Dendritic cell treated with granulocyte-macrophage colony-stimulating factor and Interleukin-4, amounts not matched to agents 40 ng/mL and 50 ng/mL, for 4 days (primary cell): ENCODE data around the gene GOLGA6L2.

Source experiments
- H3K27ac Mint-ChIP-seq: one replicate; pipeline ENCODE4 v1.8.0; 2022; ENCODE audit warnings: mild to moderate bottlenecking, mixed read lengths
- H3K27me3 Mint-ChIP-seq: one replicate; pipeline ENCODE4 v1.8.0; 2022; ENCODE audit warnings: mild to moderate bottlenecking, mixed read lengths
- H3K36me3 Mint-ChIP-seq: one replicate; pipeline ENCODE4 v1.8.0; 2022; ENCODE audit warnings: low read depth, mixed read lengths
- H3K4me1 Mint-ChIP-seq: one replicate; pipeline ENCODE4 v1.8.0; 2022; ENCODE audit warnings: low read depth, mixed read lengths
- H3K4me3 Mint-ChIP-seq: one replicate; pipeline ENCODE4 v1.8.0; 2022; ENCODE audit warnings: mild to moderate bottlenecking, moderate library complexity, mixed read lengths
- H3K9me3 Mint-ChIP-seq: one replicate; pipeline ENCODE4 v1.8.0; 2022; ENCODE audit warnings: mixed read lengths
- intact Hi-C: fragments of 100-400 bp; cut with micrococcal nuclease; formaldehyde crosslinking; loops from one replicate; pipeline ENCODE4 v1.15.0; 2022

Gene GOLGA6L2, protein sequence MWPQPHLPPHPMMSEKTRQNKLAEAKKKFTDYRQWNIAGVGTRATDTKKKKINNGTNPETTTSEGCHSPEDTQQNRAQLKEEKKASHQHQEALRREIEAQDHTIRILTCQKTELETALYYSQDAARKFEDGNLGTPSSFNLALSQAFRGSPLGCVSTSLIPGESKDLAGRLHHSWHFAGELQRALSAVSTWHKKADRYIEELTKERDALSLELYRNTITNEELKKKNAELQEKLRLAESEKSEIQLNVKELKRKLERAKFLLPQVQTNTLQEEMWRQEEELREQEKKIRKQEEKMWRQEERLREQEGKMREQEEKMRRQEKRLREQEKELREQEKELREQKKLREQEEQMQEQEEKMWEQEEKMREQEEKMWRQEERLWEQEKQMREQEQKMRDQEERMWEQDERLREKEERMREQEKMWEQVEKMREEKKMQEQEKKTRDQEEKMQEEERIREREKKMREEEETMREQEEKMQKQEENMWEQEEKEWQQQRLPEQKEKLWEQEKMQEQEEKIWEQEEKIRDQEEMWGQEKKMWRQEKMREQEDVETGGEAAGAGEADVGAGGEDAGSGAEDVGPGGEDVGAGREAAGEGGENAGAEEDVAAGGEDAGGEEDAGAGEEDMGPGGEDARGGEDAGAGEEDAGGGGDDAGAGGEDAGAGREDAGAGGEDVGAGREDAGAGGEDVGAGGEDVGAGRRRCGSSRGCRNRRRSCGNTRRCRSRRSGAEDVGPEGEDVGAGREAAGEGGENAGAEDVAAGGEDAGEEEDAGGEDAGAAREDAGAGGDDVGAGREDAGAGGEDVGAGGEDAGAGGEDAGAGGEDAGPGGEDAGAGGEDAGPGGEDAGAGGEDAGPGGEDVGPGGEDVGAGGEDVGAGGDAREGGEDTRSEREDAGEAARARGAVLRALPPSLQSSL

DNA sequence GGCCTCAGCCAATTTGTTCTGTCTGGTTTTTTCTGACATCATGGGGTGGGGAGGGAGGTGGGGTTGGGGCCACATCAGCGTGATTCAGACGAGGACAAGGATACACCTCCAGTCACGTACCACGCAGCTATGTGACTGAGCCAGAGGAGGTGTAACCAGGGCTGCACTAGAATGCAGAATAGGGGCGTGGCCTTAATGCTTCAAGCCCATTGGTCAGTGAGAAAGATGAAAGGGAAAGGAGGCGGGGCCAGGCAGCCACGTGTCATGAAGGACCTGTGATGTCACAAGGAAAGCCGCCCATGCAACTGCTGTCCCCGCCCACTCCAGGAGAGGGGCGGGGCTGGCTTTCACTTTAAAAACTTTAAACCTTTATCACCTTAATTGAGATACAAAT lies at the start of gene GOLGA6L2:
GOLGA6L2 (minus strand) TSS at position 137 of the 394 bp plus-strand sequence; CDS start at position 75, 62 bp downstream.
- Mint-ChIP-seq H3K9me3 (no peaks in the 10 kb centered on the region), H3K36me3 (no peaks in the 10 kb centered on the region), H3K27ac (no peak within 1 kb of the TSS), H3K27me3 (no peaks in the 10 kb centered on the region), H3K4me1 (no peaks in the 10 kb centered on the region), H3K4me3 (no peak within 1 kb of the TSS)
- intact Hi-C loops = no loop called here

DNA sequence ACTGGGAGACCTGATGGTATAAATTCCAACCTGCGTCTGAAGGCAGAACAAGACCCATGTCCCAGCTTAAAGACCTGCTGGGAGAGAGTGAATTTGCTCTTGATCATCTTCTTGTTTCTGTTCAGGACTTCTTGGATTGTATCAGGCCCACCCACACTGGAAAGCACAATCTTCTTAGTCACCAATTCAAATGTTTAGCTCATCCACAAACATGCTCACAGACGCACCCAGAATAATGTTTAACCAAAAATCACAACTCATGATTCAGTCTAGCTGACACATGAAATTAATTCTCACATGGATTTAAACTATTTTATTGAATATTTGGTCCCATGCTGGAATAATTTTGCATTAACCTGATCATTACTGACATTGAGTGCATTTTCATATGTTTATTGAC lies 37.8 kb upstream of the GOLGA6L2 start:
- H3K9me3 Mint-ChIP-seq = no peaks in the 10 kb centered on the region
- intact Hi-C loops = no loop called here
- no peaks in the 10 kb centered on the region for H3K4me1 Mint-ChIP-seq
- H3K36me3 Mint-ChIP-seq = no peaks in the 10 kb centered on the region
- H3K27me3 Mint-ChIP-seq = no peaks in the 10 kb centered on the region
- H3K4me3 Mint-ChIP-seq = no peak overlapping the region
- H3K27ac Mint-ChIP-seq = no peak overlapping the region

DNA sequence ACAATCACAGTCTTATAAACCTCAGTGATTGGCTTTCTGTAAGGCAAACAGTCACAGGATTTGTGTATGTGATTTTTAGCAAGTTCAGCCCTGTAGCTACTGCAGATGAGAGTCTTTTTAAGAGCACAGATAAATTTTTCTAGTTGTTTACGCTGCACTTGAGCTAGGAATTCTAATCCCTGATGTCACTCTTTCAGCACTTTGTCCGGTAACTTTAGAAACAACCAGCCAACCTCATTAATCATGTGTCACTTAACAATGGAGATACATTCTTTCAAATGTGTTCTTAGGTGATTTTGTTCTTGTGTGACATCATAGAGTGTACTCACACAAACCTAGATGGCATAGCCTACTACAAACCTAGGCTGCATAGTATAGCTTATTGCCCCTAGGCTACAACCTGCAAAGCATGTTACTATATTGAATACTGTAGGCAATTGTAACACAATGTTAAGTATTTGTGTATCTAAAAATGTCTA lies 36.8 kb upstream of the GOLGA6L2 start:
- no peaks in the 10 kb centered on the region for H3K36me3 Mint-ChIP-seq
- H3K9me3 Mint-ChIP-seq = no peaks in the 10 kb centered on the region
- intact Hi-C loops = no loop called here
- no peaks in the 10 kb centered on the region for H3K27me3 Mint-ChIP-seq
- H3K27ac Mint-ChIP-seq = no peak overlapping the region
- H3K4me1 Mint-ChIP-seq = no peaks in the 10 kb centered on the region
- H3K4me3 Mint-ChIP-seq = no peak overlapping the region

DNA sequence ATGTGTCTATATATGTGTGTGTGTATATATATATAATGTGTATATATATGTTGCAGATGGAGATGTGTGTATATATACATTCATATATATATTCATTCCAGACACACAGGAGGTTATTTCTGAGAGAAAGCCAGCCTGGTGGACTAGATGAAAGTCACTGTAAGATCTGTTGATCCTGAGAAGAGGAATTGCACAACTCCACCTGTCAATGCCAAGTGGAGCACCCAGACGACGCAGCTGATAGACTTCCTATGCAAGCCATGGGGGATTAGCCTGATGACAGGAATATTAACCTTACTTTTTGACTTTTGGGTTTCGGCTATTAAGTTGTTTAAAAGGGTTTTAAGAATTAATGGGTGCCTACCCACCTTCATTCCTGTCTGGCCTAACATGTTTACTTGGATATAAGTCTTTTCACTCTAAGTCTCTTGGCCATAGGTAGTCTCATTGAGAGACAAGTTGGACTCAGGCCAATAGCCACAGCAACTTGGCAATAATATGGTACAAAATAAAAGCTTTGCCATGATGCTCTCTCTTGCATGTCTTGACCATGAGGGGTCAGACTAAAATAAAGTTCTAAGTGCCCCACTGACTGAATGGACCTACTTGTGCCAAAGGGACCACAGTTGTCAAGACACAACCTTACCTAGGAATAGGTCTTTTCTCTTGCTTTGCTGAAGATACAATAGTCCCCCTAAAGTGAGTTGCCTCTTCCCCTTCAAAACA lies 35.9 kb upstream of the GOLGA6L2 start:
- no peaks in the 10 kb centered on the region for H3K9me3 Mint-ChIP-seq
- no peak overlapping the region for H3K27ac Mint-ChIP-seq
- H3K4me1 Mint-ChIP-seq = no peaks in the 10 kb centered on the region
- intact Hi-C loops = no loop called here
- no peaks in the 10 kb centered on the region for H3K36me3 Mint-ChIP-seq
- H3K27me3 Mint-ChIP-seq = no peaks in the 10 kb centered on the region
- no peak overlapping the region for H3K4me3 Mint-ChIP-seq

DNA sequence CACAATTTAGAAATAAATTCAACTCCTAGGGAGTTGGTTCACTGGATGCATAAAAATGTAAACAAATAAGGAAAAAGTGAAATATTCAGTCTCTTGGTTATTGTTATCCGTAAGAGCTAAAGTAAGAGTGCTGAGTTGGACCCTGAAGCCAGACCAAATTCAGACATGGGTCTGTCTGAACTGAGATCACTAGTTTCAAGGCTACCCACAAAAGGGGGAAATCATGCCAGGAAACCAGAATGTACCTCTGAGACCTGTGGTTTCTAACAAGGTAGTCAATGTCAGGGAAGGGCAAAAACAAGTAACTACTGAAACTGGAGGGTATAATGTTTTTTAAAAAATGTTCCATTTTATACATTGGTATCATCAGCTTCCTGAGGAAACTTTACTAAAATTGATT lies 35.2 kb upstream of the GOLGA6L2 start:
- H3K4me1 Mint-ChIP-seq = no peaks in the 10 kb centered on the region
- no peaks in the 10 kb centered on the region for H3K36me3 Mint-ChIP-seq
- H3K9me3 Mint-ChIP-seq = no peaks in the 10 kb centered on the region
- intact Hi-C loops = no loop called here
- no peaks in the 10 kb centered on the region for H3K27me3 Mint-ChIP-seq
- no peak overlapping the region for H3K4me3 Mint-ChIP-seq
- no peak overlapping the region for H3K27ac Mint-ChIP-seq

DNA sequence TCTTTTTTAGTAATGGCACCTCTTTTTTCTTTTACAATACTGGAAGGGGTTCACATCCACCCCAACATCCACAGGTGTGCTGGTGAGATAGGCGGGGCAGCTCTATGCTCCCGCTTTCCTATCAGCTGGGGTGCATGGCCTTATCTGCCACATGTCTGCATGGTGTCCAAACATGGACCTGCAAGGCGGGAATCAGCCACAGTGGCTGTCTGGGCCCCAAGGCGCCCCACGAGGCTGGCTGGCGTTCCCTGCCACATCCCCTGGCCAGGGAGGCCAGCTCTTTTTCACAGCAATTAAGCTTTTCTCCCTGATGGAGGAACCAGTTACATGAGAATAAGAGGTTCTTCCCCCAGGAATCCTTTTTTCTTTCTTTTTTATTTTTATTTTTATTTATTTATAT lies 30.9 kb upstream of the GOLGA6L2 start:
- Mint-ChIP-seq H3K27me3 (no peaks in the 10 kb centered on the region), H3K36me3 (no peaks in the 10 kb centered on the region), H3K4me1 (no peaks in the 10 kb centered on the region), H3K9me3 (no peaks in the 10 kb centered on the region), H3K4me3 (no peak overlapping the region), H3K27ac (no peak overlapping the region)
- intact Hi-C loops = no loop called here

DNA sequence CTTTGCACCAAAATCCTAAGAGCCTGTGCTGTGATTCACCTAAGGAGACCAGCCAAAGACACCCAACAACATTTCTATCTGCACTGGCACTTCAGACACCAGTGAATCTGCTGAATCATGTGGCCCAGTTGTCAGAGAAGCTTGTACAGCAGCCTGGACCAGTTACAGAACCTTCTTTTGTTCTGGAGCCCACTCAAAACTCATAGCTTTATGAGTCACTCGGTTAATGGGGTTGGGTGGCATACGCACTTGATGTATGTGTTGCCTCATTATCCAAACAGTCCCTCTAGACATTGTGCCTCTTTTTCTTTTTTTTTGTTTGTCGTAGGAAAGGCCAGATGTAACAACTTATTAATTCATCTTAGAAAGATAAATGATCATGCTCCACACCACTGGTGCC lies 25.6 kb upstream of the GOLGA6L2 start:
- no peaks in the 10 kb centered on the region for H3K36me3 Mint-ChIP-seq

DNA sequence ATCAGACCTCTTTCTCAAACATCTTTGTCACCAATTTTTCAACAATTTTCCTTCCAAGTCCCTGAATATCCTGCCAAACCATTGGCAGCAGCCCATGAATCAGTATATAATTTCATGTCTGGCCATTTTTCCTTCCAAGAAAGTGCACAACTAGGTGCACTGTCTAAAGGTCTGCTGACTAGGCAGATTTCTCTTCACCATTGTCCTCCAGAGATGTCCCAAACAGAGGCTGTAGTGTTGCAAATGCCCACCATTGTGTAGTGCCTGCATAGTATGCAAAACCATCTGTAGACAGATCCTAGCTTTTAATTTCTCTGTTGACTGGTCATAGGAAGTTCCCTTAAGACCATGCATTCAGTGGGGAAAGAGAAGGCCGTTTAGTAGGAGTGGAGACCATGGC lies 25.0 kb upstream of the GOLGA6L2 start:
- intact Hi-C loops = no loop called here
- no peak overlapping the region for H3K4me3 Mint-ChIP-seq

More for the DNA sequence above, 25.6 kb upstream of the GOLGA6L2 start:
- H3K4me1 Mint-ChIP-seq = no peaks in the 10 kb centered on the region
- no peaks in the 10 kb centered on the region for H3K9me3 Mint-ChIP-seq
- intact Hi-C loops = no loop called here
- no peak overlapping the region for H3K27ac Mint-ChIP-seq
- no peak overlapping the region for H3K4me3 Mint-ChIP-seq
- H3K27me3 Mint-ChIP-seq = no peaks in the 10 kb centered on the region

DNA sequence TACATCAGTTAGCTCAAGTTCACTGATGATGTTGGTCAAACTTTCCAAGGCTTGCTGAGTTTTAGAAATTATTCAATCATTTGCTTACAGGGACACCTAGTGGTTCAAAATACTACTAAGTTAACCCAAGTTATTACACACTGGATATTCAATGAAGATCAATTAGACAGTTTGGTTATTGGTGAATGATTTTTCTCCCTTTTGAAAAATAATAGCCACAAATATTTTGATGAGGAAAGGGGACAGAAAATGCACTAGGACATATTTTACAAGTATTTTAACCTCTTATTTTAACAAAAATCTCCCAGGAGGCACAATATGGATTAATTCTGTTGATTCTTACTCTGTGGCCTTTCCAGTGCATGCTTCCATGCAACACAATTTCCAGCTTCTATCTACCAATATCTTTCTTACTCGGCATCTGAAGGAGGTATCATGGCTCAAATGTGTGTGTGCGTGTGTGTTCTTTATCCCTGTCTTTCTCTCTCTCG lies 20.1 kb upstream of the GOLGA6L2 start:
- no peaks in the 10 kb centered on the region for H3K27me3 Mint-ChIP-seq
- H3K4me3 Mint-ChIP-seq = no peak overlapping the region
- intact Hi-C loops = no loop called here
- H3K36me3 Mint-ChIP-seq = no peaks in the 10 kb centered on the region
- no peaks in the 10 kb centered on the region for H3K9me3 Mint-ChIP-seq
- H3K4me1 Mint-ChIP-seq = no peaks in the 10 kb centered on the region
- no peak overlapping the region for H3K27ac Mint-ChIP-seq

More for the DNA sequence above, 25.0 kb upstream of the GOLGA6L2 start:
- H3K36me3 Mint-ChIP-seq = no peaks in the 10 kb centered on the region
- H3K27ac Mint-ChIP-seq = no peak overlapping the region
- no peaks in the 10 kb centered on the region for H3K27me3 Mint-ChIP-seq
- no peaks in the 10 kb centered on the region for H3K4me1 Mint-ChIP-seq
- H3K9me3 Mint-ChIP-seq = no peaks in the 10 kb centered on the region

DNA sequence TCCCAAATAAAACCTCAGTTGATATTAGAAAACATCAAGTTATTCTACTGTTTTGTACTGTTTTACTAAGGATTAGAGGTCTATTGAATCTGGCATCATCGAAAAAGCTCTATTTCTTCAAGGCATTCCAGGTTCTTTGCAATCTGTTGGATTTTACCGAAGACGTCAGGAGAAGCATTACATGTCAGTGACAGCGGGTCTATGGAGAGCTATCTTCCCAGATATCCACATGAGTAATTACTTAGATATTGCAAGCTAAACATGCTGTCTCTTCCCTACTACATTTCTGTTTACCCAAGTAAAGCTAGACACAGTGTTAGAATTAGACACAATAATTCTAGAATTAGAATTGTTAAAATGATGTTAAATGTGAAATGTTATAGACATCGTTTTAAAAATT lies 10.8 kb upstream of the GOLGA6L2 start:
- no peaks in the 10 kb centered on the region for H3K9me3 Mint-ChIP-seq
- no peaks in the 10 kb centered on the region for H3K27me3 Mint-ChIP-seq
- H3K27ac Mint-ChIP-seq = no peak overlapping the region
- H3K36me3 Mint-ChIP-seq = no peaks in the 10 kb centered on the region
- intact Hi-C loops = no loop called here
- H3K4me3 Mint-ChIP-seq = no peak overlapping the region
- no peaks in the 10 kb centered on the region for H3K4me1 Mint-ChIP-seq

DNA sequence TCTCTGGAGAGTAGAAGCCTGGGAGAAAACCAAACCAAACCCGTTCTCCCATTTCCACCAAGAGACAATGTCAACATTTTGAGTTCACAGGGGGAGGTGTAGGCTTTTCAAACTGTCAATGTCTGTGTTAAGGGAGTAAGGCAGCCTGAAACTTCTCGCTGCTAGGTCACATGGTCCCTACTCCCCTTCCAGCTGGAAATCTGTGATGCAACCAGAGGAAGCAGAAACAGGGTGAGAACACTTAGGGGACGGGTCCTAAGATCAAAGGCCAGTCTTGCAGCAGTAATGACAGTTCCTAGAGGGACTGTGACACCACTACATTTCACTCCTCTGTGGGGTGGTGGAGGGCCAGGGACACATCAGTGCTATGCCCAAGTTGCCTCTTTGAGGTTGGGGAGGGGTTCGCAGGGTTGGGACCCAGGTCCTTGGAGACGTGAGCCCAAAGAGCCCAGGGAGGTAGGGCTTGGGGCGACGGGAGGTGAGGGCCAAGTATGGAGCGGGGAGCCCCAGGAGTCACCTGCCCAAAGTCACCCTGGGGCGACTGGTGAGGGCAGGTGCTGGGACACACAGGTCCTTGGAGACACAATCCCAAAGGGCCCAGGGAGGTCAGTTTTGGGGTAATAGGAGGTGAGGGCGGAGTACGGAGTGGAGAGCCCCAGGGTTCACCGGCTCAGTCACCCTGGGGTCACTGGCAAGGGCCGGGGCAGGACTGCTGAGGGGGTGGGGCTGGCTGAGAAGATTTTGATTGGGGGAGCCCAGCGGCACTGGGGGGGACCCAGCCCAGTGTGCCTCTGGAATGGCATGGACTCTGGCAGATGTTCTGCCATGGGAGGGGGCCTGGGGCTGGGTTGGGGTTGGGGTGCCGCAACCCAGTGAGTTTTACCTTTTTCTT lies 582 bp downstream of the GOLGA6L2 start:
- H3K27ac Mint-ChIP-seq = no peak overlapping the region
- intact Hi-C loops = no loop called here
- no peaks in the 10 kb centered on the region for H3K4me1 Mint-ChIP-seq
- H3K4me3 Mint-ChIP-seq = no peak overlapping the region
- H3K9me3 Mint-ChIP-seq = no peaks in the 10 kb centered on the region
- no peaks in the 10 kb centered on the region for H3K36me3 Mint-ChIP-seq
- no peaks in the 10 kb centered on the region for H3K27me3 Mint-ChIP-seq

DNA sequence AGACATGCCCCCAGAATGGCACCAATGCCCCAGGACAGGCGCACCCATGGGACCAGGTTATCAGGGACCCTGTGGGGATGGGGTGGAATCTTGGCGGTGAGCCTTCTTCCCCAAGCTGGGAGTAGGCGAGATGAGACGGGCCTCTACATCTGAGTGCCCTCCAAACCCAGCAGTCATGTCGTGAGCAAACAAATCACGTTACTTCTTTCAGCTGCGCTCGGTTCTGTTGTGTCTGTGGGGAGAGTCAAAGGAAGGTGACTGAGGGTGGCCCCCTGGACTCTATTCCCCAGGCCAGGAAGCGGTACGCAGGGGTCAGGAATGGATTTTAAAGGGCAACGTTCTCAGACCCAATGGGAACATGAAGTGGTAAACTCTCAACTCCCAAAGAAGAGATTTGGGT lies 2.8 kb downstream of the GOLGA6L2 start:
- Mint-ChIP-seq H3K27ac (no peak overlapping the region), H3K9me3 (no peaks in the 10 kb centered on the region), H3K27me3 (no peaks in the 10 kb centered on the region), H3K36me3 (no peaks in the 10 kb centered on the region), H3K4me3 (no peak overlapping the region), H3K4me1 (no peaks in the 10 kb centered on the region)
- intact Hi-C loops = no loop called here

DNA sequence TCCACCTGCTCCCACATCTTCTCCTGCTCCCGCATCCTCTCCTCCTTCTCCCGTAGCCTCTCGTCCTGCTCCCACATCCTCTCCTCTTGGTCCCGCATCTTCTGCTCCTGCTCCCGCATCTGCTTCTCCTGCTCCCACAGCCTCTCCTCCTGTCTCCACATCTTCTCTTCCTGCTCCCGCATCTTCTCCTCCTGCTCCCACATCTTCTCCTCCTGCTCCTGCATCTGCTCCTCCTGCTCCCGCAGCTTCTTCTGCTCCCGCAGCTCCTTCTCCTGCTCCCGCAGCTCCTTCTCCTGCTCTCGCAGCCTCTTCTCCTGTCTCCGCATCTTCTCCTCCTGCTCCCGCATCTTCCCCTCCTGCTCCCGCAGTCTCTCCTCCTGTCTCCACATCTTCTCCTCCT lies 5.8 kb downstream of the GOLGA6L2 start:
- no peak overlapping the region for H3K27ac Mint-ChIP-seq
- H3K4me1 Mint-ChIP-seq = no peaks in the 10 kb centered on the region
- H3K27me3 Mint-ChIP-seq = no peaks in the 10 kb centered on the region
- H3K4me3 Mint-ChIP-seq = no peak overlapping the region
- H3K36me3 Mint-ChIP-seq = no peaks in the 10 kb centered on the region
- intact Hi-C loops = no loop called here
- no peaks in the 10 kb centered on the region for H3K9me3 Mint-ChIP-seq
